Spleen (tissue), 11 donors: ENCODE results near the gene VPS26A. TPM values are rescaled to one million over a fixed set of nuclear protein-coding genes. Genes with fewer than 3 reads are reported as not detected.

ENCODE experiments used
- DNase-seq: peaks from one replicate; pipeline ENCODE4 v3.0.0-alpha.2; 2020
- H3K27ac ChIP-seq, 8 donors: fragments of 200-600 bp; sonication (generic) in 7 of 8; 1 replicate in 4 of 8; 2 replicates in 4 of 8; pipeline versions ENCODE4 v1.5.0 to v1.8.0; 2016 to 2021; ENCODE audit warnings: inconsistent platforms in 4 of 8, mild to moderate bottlenecking in 4 of 8, moderate library complexity in 1 of 8
- H3K27me3 ChIP-seq, 7 donors: fragments of 200-600 bp; sonication (generic) in 6 of 7; replicated peaks in 1 of 7; 1 replicate in 4 of 7; 2 replicates in 3 of 7; pipeline versions ENCODE4 v1.5.0 to v1.8.0; 2016 to 2021; ENCODE audit warnings: inconsistent platforms in 3 of 7, mild to moderate bottlenecking in 1 of 7
- H3K36me3 ChIP-seq, 6 donors: fragments of 200-600 bp; sonication (generic) in 5 of 6; 1 replicate in 4 of 6; 2 replicates in 2 of 6; pipeline versions ENCODE4 v1.5.0 to v1.8.0; 2016 to 2021; ENCODE audit warnings: inconsistent platforms in 2 of 6
- H3K4me1 ChIP-seq, 6 donors: fragments of 200-600 bp; sonication (generic) in 5 of 6; 1 replicate in 3 of 6; 2 replicates in 3 of 6; pipeline versions ENCODE4 v1.5.0 to v1.8.0; 2016 to 2021; ENCODE audit warnings: inconsistent platforms in 3 of 6
- H3K4me3 ChIP-seq, 8 donors: fragments of 200-600 bp; sonication (generic) in 7 of 8; 1 replicate in 4 of 8; 2 replicates in 4 of 8; pipeline versions ENCODE4 v1.5.0 to v1.8.0; 2016 to 2021; ENCODE audit warnings: inconsistent platforms in 4 of 8, mild to moderate bottlenecking in 4 of 8, moderate library complexity in 2 of 8
- H3K9me3 ChIP-seq, 8 donors: fragments of 200-600 bp; sonication (generic) in 7 of 8; 1 replicate in 4 of 8; 2 replicates in 4 of 8; pipeline versions ENCODE4 v1.5.0 to v1.8.0; 2016 to 2021; ENCODE audit warnings: inconsistent platforms in 4 of 8
- CTCF ChIP-seq, 11 experiments: fragments of 200-600 bp in 7 of 11; fragments of 450-650 bp in 4 of 11; sonication (generic) in 4 of 11; IDR thresholded peaks in 8 of 11; conservative IDR thresholded peaks in 3 of 11; 1 replicate in 7 of 11; 2 replicates in 4 of 11; pipeline versions ENCODE4 v1.4.0 to v1.8.0; 2016 to 2021; ENCODE audit warnings: antibody characterized with exemption in 11 of 11, inconsistent platforms in 4 of 11, mild to moderate bottlenecking in 1 of 11
- POLR2A ChIP-seq, 3 donors: fragments of 450-650 bp; IDR thresholded peaks; one replicate each; pipeline ENCODE4 v1.5.1; 2017; ENCODE audit warnings: antibody characterized with exemption in 3 of 3, mild to moderate bottlenecking in 1 of 3
- POLR2AphosphoS5 ChIP-seq, 3 donors: sonication (generic); formaldehyde crosslinking; IDR thresholded peaks; one replicate each; pipeline ENCODE4 v1.5.1; 2017; ENCODE audit warnings: antibody characterized with exemption in 3 of 3
- WGBS, 5 donors: extraction: QIAGEN DNeasy Blood & Tissue Kit in 3 of 5; methylation state at CpG; one replicate each; pipeline versions ENCODE4 v1.1.5 to v1.1.7; 2013 to 2018; 5-methylcytosine and 5-hydroxymethylcytosine counted together
- intact Hi-C: fragments of 100-400 bp; cut with DNase I; formaldehyde crosslinking; loops from one replicate; pipeline ENCODE4 v1.15.0; 2023; ENCODE audit warnings: low total_unique reads
- polyA plus RNA-seq, 3 donors: library from polyadenylated mRNA; stranded (reverse); fragments of 200-250 nt; gene quantifications; one replicate each; pipeline ENCODE4 v1.2.1, GENCODE V29; 2013
- total RNA-seq, 7 donors: library from RNA; depleted of rRNA in 3 of 7; stranded (reverse); fragments of >200 nt in 3 of 7; fragmentation: NEBNext Ultra II Directional in 4 of 7; extraction: Animal tissue kit (Norgen Biotek cat#: 25700) in 4 of 7; gene quantifications; one replicate each; pipeline versions ENCODE4 v1.1.0 to v1.2.1, GENCODE V29; 2016 to 2021
- donor health status: healthy with polysubstance abuse.
- donor health status: DM: no; HTN: no; CAD: no; lungs with moderate emphysema.
- donor health status: DM: no; HTN: no; CAD: no.
- donor health status: Bipolar disorder and iron deficiency.
- donor health status: healthy.
- donor health status: DM: no; HTN: no; CAD: no.
- donor health status: DM: yes; HTN: yes; CAD: no.

VPS26A gene
- total and polyA plus RNA-seq, 10 donors = 17.8 to 53.0 (median 32.4) TPM

GRCh38 chr10:69145329-69145728 is 21.4 kb downstream of the VPS26A start:
- no peak overlapping the region for H3K27ac ChIP-seq
- H3K36me3 ChIP-seq = peaks cover 0 to 17% (median 0%) of the 10 kb centered on the region in 6 donors
- H3K27me3 ChIP-seq = no peaks in the 10 kb centered on the region
- no peaks in the 10 kb centered on the region for H3K9me3 ChIP-seq
- TF ChIP-seq POLR2A (IDR thresholded peaks at IDR 0.05) (no peak), POLR2AphosphoS5 (IDR thresholded peaks at IDR 0.05) (no peak), CTCF (IDR thresholded peaks at IDR 0.05 in 8 of 11, conservative IDR thresholded peaks at IDR 0.05 in 3 of 11) (no peak)
- intact Hi-C loops = no loop called here
- 93 to 100% (median 94%) methylated on average over 1 of the region's 1 CpG for WGBS, 5 donors
- DNase-seq = no peak
- H3K4me3 ChIP-seq = no peak overlapping the region
- peaks cover 0 to 55% (median 15%) of the 10 kb centered on the region in 6 donors for H3K4me1 ChIP-seq

- Histone ChIP-seq H3K9me3 (no peaks in the 10 kb centered on the region), H3K4me1 (peaks cover 0 to 49% (median 15%) of the 10 kb centered on the region in 6 donors), H3K4me3 (no peak overlapping the region), H3K36me3 (peaks cover 0 to 17% (median 0%) of the 10 kb centered on the region in 6 donors), H3K27ac (no peak overlapping the region), H3K27me3 (no peaks in the 10 kb centered on the region)
- TF ChIP-seq POLR2A (IDR thresholded peaks at IDR 0.05) (no peak), CTCF (IDR thresholded peaks at IDR 0.05 in 8 of 11, conservative IDR thresholded peaks at IDR 0.05 in 3 of 11) (no peak), POLR2AphosphoS5 (IDR thresholded peaks at IDR 0.05) (no peak)
- no peak for DNase-seq
- intact Hi-C loops = no loop called here
- WGBS, 5 donors = 96 to 100% (median 98%) methylated on average over 8 of the region's 8 CpGs
These were observed 21.9 kb downstream of the VPS26A start for GRCh38 chr10:69145864-69146263.

GRCh38 chr10:69146759-69147158 is 22.8 kb downstream of the VPS26A start:
- Histone ChIP-seq H3K4me1 (peaks cover 0 to 42% (median 15%) of the 10 kb centered on the region in 6 donors), H3K27me3 (no peaks in the 10 kb centered on the region), H3K36me3 (peaks cover 0 to 12% (median 0%) of the 10 kb centered on the region in 6 donors), H3K27ac (no peak overlapping the region), H3K4me3 (no peak overlapping the region), H3K9me3 (no peaks in the 10 kb centered on the region)
- 29 to 34% (median 32%) methylated on average over 2 of the region's 2 CpGs for WGBS, 5 donors
- intact Hi-C loops = no loop called here
- TF ChIP-seq POLR2A (IDR thresholded peaks at IDR 0.05) (no peak), POLR2AphosphoS5 (IDR thresholded peaks at IDR 0.05) (no peak), CTCF (IDR thresholded peaks at IDR 0.05 in 8 of 11, conservative IDR thresholded peaks at IDR 0.05 in 3 of 11) (no peak)
- no peak for DNase-seq

GRCh38 chr10:69151984-69152383 is 28.0 kb downstream of the VPS26A start:
- Histone ChIP-seq H3K4me1 (peaks cover 0 to 14% (median 6%) of the 10 kb centered on the region in 6 donors), H3K36me3 (peaks cover 0 to 21% (median 3%) of the 10 kb centered on the region in 6 donors), H3K4me3 (no peak overlapping the region), H3K9me3 (no peaks in the 10 kb centered on the region), H3K27me3 (no peaks in the 10 kb centered on the region), H3K27ac (no peak overlapping the region)
- 89 to 95% (median 94%) methylated on average over 3 of the region's 3 CpGs for WGBS, 5 donors
- intact Hi-C loops = no loop called here
- no peak for DNase-seq
- TF ChIP-seq POLR2AphosphoS5 (IDR thresholded peaks at IDR 0.05) (no peak), CTCF (IDR thresholded peaks at IDR 0.05 in 8 of 11, conservative IDR thresholded peaks at IDR 0.05 in 3 of 11) (no peak), POLR2A (IDR thresholded peaks at IDR 0.05) (no peak)
